IPS-15b (cell line): ENCODE data around the gene CFD.
"Not testable (repeated sequence)": the region's sequence is repeated elsewhere in the genome, so short reads cannot be mapped to it uniquely, and the experiment has no call there.

Source experiments
- H3K27me3 ChIP-seq: one replicate; pipeline ENCODE4 v1.6.1; 2013; ENCODE audit warnings: low read length; ENCODE audit not compliant: control insufficient read depth, insufficient read depth
- H3K36me3 ChIP-seq: one replicate; pipeline ENCODE4 v1.6.1; 2013; ENCODE audit warnings: low read length; ENCODE audit not compliant: control insufficient read depth, insufficient read depth
- H3K4me1 ChIP-seq: one replicate; pipeline ENCODE4 v1.6.1; 2013; ENCODE audit warnings: mild to moderate bottlenecking, low read length; ENCODE audit not compliant: control insufficient read depth, insufficient read depth
- H3K4me3 ChIP-seq: one replicate; pipeline ENCODE4 v1.5.1; 2013; ENCODE audit warnings: low read depth, low read length
- H3K9ac ChIP-seq: one replicate; pipeline ENCODE4 v1.6.1; 2013; ENCODE audit warnings: low read depth, mild to moderate bottlenecking, low read length
- H3K9me3 ChIP-seq: one replicate; pipeline ENCODE4 v1.6.1; 2013; ENCODE audit warnings: mild to moderate bottlenecking, low read length; ENCODE audit not compliant: control insufficient read depth, insufficient read depth

The CFD gene

DNA sequence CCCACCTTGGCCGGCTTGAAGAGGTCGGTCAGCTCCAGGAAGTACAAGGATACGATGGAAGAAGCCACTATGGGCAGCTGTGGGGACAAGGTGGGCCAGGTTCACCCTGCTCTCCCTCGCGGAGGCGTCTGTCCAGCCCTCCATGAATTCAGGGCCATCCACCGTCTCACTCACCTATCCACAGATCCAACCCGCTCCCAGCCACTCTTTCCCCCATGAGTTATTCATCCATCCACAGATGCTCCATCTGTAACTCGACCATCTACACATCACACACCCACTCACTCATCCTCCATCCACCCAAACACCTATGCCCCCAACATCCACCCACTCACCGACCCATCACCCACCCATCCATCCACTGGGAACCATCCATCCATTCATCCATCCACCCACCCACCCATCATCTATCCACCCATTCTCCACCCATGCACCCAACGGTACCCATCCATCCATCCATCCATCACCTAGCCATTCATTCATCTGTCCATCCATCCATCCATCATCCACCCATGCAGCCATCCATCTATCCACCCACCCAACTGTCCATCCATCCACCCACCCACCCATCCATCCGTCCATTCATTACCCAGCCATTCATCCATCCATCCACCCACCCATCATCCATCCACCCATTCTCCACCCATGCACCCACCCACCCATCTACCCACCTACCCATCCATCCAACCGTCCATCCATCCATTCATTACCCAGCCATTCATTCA, 43.5 kb upstream of the CFD start:
- Histone ChIP-seq H3K4me3 (no peak overlapping the region), H3K9ac (no peak overlapping the region), H3K9me3 (no peaks in the 10 kb centered on the region), H3K4me1 (no peaks in the 10 kb centered on the region), H3K27me3 (no peaks in the 10 kb centered on the region), H3K36me3 (peaks cover 18% of the 10 kb centered on the region)

DNA sequence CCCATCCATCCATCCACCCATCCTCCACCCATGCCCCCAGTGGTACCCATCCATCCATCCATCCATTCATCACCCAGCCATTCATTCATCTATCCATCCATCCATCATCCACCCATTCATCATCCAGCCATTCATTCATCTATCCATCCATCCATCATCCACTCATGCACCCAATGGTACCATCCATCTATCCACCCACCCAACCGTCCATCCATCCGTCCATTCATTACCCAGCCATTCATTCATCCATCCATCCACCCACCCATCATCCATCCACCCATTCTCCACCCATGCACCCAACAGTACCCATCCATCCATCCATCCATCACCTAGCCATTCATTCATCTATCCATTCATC, 43.0 kb upstream of the CFD start:
- Histone ChIP-seq H3K4me3 (no peak overlapping the region), H3K36me3 (peaks cover 13% of the 10 kb centered on the region), H3K4me1 (no peaks in the 10 kb centered on the region)

DNA sequence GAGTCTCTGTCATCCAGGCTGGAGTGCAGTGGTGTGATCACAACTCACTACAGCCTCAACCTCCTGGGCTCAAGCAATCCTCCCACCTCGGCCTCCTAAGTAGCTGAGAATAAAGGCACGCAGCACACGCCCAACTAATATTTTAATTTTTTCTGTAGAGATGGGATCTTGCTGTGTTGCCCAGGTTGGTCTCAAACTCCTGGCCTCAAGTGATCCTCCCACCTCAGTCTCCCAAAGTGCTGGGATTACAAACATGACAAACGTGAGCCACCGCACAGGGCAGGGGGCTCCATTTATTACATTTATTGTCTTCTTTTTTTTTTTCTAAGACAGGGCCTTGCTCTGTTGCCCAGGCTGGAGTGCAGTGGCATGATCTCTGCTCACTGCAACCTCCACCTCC, 39.3 kb upstream of the CFD start:
- not testable (repeated sequence) for H3K4me3 ChIP-seq, H3K4me1 ChIP-seq, H3K9ac ChIP-seq, H3K36me3 ChIP-seq, H3K9me3 ChIP-seq, H3K27me3 ChIP-seq

More for the DNA sequence above, 43.0 kb upstream of the CFD start:
- Histone ChIP-seq H3K9ac (no peak overlapping the region), H3K9me3 (no peaks in the 10 kb centered on the region), H3K27me3 (no peaks in the 10 kb centered on the region)

DNA sequence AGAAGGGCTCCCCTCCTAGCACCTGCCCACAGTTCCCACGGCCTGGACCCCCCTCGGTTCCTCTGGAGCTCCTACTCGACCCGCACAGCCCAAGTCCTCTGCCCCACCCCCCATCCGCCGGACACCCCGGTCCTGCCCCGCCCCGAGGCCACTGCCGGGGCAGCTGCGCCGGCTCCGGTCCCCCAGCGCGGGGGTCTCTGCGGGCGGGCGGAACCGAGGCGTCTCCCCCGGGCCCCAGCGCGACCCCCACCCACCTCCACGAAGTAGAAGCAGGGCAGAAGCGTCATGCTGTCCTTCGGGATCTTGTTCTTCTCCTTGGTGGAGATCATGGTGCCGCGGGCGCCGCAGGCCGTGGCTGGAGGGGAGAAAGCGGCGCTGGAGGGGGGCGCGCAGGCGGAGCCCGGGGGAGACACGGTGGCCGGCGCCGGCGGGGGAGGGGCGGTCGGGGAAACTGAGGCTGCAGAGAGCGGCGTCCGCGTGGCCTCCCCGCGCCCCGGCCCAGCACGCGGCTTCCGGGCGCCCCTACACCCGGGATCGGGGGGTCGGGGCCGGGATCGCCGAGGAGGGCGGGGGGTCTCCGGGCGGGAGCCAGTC, 38.1 kb upstream of the CFD start:
- peak overlapping the region; percentile 43 for H3K4me3 ChIP-seq
- H3K9ac ChIP-seq, result no peak overlapping the region
- no peaks in the 10 kb centered on the region for H3K27me3 ChIP-seq
- H3K9me3 ChIP-seq, result no peaks in the 10 kb centered on the region
- no peaks in the 10 kb centered on the region for H3K36me3 ChIP-seq
- no peaks in the 10 kb centered on the region for H3K4me1 ChIP-seq

DNA sequence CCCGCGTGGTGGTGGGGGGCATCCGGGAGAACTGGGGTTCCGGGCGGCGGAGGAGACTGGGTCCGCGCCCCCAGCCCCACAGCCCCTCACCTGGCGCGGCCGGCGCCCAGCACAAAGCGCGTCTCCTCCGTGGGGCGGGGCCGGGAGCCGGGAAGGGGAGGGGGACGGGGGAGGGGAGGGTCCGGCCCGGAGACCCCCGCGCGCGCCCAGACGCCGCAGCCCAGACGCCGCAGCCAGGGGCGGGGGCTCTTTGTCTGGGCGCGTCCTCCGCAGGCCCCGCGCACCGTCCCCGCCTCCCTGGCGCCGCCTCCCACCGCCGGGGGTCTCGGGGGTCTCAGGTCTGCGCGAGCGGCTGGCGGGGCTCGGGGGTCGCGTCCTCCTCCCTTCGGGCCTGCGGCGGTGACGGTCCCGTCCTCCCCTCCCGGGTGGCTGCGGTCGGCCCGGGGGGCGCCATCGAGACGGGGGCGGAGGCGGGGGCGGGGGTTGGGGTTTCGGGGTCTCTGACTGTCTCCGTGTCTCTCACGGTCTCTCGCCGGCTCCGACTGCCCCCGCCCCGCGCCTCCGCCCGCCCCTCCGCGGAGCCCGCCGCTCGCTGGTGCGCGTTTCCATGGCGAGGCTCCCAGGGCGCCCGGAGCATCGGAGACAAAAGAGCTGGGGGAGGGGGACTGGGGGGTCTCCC, 37.5 kb upstream of the CFD start, which contains the start of gene PLPPR3:
Gene PLPPR3 (minus strand): TSS at position 131 of the 679 bp plus-strand sequence. CDS start 396 bp downstream, outside the sequence.
- H3K4me1 ChIP-seq, result no peaks in the 10 kb centered on the region
- no peaks in the 10 kb centered on the region for H3K9me3 ChIP-seq
- H3K27me3 ChIP-seq, result no peaks in the 10 kb centered on the region
- H3K36me3 ChIP-seq, result no peaks in the 10 kb centered on the region
- no peak within 1 kb of the TSS for H3K9ac ChIP-seq
- peak within 1 kb of the TSS; percentile 45 for H3K4me3 ChIP-seq

DNA sequence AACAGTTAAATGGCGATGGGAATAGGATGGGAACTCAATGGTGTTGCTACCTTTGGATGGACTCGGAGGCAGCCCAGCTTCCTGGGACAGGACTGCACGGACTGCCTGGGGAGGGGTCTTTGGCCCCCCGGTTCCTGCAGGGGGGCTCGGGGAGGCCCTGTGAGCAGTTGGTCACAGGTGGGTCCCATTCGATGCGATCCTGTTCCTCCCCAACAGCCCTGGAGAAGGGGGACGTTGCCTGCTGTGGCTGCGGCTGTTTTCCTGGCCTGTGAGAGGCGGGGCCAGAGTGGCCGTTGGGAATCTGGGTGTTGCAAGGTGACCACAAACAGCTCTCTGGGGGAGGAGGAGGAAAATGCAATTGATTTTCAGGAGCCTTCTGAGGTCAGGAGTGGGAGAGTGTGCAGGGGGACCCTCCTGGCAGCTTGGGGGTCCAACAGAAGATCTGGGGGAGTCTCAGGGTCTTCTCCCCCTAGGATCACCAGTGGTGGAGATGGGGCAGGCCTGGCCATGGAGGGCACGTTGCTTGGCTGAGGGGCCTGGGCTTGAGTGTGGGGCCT, 35.8 kb upstream of the CFD start:
- Histone ChIP-seq H3K4me3 (no peak overlapping the region), H3K9me3 (no peaks in the 10 kb centered on the region), H3K36me3 (no peaks in the 10 kb centered on the region), H3K27me3 (no peaks in the 10 kb centered on the region), H3K9ac (no peak overlapping the region), H3K4me1 (no peaks in the 10 kb centered on the region)

DNA sequence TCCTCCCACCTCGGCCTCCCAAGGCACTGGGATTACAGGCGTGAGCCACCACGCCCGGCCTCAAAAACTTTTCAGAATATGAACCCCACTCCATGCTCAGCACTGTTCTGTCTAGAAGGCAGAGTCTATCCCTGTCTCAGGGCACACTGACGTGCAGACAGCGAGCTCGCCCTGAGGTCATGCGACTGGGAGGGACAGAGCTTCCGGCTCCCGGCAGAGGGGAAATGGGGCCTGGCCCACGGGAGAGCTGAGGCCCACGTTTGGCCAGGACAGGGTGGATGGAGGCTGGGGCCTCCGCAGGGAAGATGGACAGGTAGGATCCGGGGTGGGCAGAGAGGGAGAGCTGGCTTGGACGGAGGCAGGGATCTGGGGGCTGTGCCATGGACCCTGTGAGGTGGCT, 34.6 kb upstream of the CFD start:
- Histone ChIP-seq H3K9ac (no peak overlapping the region), H3K9me3 (no peaks in the 10 kb centered on the region), H3K27me3 (no peaks in the 10 kb centered on the region), H3K4me1 (no peaks in the 10 kb centered on the region), H3K4me3 (no peak overlapping the region), H3K36me3 (no peaks in the 10 kb centered on the region)

DNA sequence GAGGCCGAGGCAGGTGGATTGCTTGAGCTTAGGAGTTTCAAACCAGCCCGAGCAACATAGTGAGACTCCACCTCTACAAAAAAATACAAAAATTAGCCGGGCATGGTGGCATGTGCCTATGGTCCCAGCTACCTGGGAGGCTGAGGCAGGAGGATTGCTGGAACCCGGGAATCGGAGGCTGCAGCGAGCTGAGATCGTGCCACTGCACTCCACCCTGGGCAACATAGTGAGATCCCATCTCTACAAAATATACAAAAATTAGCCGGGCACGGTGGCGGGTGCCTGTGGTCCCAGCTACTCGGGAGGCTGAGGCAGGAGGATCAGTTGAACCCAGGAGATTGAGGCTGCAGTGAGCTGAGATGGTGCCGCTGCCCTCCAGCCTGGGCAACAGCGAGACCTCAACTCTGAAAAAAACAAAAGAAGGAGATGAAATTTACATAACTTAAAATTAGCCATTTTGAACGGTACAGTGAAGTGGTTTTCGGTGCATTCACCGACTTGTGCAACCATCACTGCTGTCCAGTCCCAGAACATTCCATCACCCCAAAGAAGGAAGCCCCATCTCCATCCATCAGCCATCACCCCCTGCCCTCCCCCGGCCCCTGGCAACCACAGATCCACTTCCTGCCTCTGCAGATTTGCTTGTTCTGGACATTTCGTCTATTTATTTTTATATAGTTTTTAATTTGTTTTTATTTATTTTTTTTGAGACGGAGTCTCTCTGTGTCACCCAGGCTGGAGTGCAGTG, 33.4 kb upstream of the CFD start:
- Histone ChIP-seq H3K4me1 (no peaks in the 10 kb centered on the region), H3K4me3 (no peak overlapping the region), H3K36me3 (no peaks in the 10 kb centered on the region), H3K9ac (no peak overlapping the region), H3K9me3 (no peaks in the 10 kb centered on the region), H3K27me3 (no peaks in the 10 kb centered on the region)

DNA sequence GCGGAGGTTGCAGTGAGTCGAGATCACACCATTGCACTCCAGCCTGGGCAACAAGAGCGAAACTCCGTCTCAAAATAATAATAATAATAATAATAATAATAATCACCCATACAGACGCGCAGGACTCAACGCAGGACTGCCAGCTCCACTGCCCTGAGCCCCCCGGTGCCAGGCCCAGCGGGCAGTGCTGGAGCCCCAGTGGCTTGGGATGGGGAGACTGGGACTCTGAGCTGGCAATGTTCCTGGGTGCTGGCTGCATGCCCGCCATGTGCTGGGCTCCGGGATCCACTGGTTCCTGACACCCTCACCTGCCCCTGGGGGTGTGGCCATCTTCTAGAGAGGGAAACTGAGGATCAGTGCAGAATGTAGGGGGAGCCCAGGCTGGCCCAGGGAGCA, 32.2 kb upstream of the CFD start:
- H3K4me3 ChIP-seq, result no peak overlapping the region
- no peaks in the 10 kb centered on the region for H3K4me1 ChIP-seq
- H3K9me3 ChIP-seq, result no peaks in the 10 kb centered on the region
- no peaks in the 10 kb centered on the region for H3K36me3 ChIP-seq
- H3K9ac ChIP-seq, result no peak overlapping the region
- no peaks in the 10 kb centered on the region for H3K27me3 ChIP-seq

DNA sequence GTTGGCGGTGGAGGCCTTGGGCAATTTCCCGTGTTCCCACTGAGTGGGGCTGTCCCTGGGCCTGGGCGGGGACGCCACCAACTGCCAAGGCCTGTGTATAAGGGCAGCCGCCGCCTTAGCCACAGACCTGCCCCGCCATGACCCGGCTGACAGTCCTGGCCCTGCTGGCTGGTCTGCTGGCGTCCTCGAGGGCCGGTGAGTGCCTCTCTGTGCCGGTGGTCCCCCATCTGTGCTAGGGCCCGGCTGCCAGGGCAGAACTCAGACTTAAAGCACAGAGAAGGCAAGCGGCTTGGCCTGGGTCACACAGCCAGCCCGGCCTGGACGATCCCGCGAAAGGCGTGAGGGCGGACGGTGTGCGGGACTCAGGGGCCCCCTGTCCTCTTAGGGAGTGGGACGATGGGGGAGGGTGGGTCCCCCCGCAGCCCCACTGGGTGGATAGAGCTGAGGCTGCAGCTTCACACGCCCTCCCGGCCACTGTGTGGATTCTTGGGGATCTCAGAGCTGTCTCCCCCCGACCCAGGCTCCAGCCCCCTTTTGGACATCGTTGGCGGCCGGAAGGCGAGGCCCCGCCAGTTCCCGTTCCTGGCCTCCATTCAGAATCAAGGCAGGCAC, 31.6 kb upstream of the CFD start, which contains the start of gene AZU1:
Gene AZU1 (plus strand): TSS at position 128 of the 612 bp plus-strand sequence. CDS start 10 bp downstream, at position 138.
- Histone ChIP-seq H3K4me3 (no peak within 1 kb of the TSS), H3K9ac (no peak within 1 kb of the TSS), H3K4me1 (no peaks in the 10 kb centered on the region), H3K36me3 (no peaks in the 10 kb centered on the region), H3K27me3 (no peaks in the 10 kb centered on the region), H3K9me3 (no peaks in the 10 kb centered on the region)

DNA sequence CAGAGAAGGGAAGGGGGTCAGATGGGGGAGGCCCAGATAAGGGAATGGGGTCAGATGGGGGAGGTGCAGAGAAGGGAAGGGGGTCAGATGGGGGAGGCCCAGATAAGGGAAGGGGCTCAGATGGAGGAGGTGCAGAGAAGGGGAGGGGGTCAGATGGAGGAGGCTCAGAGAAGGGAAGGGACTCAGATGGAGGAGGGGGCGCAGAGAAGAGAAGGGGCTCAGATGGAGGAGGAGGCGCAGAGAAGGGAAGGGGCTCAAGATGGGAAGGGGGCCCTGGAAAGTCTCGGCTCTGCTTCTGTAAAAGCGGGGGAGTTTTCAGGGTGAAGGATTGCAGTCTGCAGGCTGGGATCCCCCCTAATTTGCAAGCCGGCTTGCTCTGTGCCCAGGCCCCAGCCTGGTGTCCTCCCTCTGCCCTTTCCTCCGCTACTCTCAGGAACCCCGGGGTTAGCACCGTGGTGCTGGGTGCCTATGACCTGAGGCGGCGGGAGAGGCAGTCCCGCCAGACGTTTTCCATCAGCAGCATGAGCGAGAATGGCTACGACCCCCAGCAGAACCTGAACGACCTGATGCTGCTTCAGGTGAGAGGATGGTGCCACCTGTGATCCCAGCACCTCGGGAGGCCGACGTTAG, 30.2 kb upstream of the CFD start:
- no peak overlapping the region for H3K4me3 ChIP-seq
- no peaks in the 10 kb centered on the region for H3K36me3 ChIP-seq
- no peaks in the 10 kb centered on the region for H3K9me3 ChIP-seq
- no peak overlapping the region for H3K9ac ChIP-seq
- no peaks in the 10 kb centered on the region for H3K4me1 ChIP-seq
- H3K27me3 ChIP-seq, result no peaks in the 10 kb centered on the region
